AG09309 (cell line): ENCODE results near the gene CLCN3.
"Not testable (repeated sequence)": the region's sequence is repeated elsewhere in the genome, so short reads cannot be mapped to it uniquely, and the experiment has no call there.

ENCODE experiments used
- DNase-seq: peaks from one replicate; pipeline ENCODE4 v3.0.0-alpha.2; 2010; ENCODE audit warnings: low read depth
- H3K4me3 ChIP-seq: 2 replicates; pipeline ENCODE4 v1.5.1; 2011; ENCODE audit warnings: mild to moderate bottlenecking, low read depth, low read length, moderate library complexity; ENCODE audit not compliant: control insufficient read depth
- TF ChIP-seq, protein P1 (sequence below): IDR thresholded peaks from 2 replicates; pipeline ENCODE4 v1.5.1; 2011; ENCODE audit warnings: mild to moderate bottlenecking, low read depth, low read length, inconsistent platforms; ENCODE audit not compliant: insufficient read depth, control insufficient read depth; ENCODE audit errors: missing control alignments

The CLCN3 gene

DNA sequence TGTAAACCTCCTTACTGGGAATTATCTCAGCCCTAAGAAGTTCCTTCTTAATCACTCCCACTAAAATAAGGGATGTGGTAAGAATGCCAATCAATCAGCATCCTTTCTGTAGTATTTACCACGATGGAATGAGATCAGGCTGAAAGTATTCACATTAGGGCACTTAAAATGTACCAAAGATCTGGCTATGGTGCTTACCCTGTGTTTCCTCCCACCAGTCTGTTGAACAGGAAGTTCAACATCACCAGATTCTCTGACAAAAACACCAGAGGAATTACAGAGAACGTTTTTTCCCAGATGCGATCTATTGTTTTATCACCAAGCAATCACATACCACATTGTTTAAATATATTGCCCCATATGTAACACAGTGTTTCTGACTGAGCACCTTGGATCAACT, 2.1 kb upstream of the CLCN3 start:
- DNase-seq = no peak
- TF ChIP-seq, protein P1, sequence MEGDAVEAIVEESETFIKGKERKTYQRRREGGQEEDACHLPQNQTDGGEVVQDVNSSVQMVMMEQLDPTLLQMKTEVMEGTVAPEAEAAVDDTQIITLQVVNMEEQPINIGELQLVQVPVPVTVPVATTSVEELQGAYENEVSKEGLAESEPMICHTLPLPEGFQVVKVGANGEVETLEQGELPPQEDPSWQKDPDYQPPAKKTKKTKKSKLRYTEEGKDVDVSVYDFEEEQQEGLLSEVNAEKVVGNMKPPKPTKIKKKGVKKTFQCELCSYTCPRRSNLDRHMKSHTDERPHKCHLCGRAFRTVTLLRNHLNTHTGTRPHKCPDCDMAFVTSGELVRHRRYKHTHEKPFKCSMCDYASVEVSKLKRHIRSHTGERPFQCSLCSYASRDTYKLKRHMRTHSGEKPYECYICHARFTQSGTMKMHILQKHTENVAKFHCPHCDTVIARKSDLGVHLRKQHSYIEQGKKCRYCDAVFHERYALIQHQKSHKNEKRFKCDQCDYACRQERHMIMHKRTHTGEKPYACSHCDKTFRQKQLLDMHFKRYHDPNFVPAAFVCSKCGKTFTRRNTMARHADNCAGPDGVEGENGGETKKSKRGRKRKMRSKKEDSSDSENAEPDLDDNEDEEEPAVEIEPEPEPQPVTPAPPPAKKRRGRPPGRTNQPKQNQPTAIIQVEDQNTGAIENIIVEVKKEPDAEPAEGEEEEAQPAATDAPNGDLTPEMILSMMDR = no peak
- H3K4me3 ChIP-seq = no peak overlapping the region

DNA sequence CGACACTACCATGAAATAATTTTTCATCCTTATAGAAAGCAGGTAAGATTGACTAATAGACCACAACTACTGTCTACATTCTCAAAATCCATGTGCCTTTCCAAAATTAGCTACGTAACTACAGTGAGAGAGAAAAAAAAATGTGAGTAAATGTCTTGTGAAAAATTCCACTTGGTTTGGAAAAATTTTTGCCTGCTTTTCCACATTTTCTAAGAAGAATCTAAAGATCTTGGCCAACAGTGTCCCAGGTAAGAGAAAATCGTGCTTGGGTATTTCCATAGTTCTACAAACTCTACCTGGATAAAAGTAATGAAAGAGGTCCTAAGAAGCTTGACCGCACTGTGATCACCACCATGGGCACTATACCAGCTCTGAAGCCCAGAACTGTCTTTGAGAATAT, 1.4 kb upstream of the CLCN3 start:
- no peak overlapping the region for H3K4me3 ChIP-seq
- no peak for DNase-seq
- TF ChIP-seq, protein P1 = no peak

DNA sequence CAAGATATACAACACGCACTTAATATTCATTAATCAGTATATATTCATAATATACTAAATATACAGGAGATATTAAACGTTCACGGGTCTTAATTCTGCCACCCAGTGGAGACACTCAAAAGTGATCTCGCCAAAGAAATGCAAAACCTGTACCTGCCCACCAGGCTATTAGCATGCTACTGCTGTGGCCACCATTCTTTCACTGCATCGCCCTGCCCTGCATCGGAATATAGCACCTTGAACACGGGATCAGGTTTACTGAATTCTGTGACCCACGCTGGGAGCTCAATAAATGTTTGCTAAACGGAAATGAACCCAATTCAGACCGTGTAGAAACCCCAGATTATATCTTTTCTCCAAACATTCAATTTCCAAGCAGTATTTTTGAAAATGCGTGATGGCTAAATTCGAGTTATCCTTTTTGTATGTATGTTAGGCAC, 840 bp upstream of the CLCN3 start:
- TF ChIP-seq, protein P1 = peak; percentile 55
- H3K4me3 ChIP-seq = peak overlapping the region; percentile 62
- no peak for DNase-seq

DNA sequence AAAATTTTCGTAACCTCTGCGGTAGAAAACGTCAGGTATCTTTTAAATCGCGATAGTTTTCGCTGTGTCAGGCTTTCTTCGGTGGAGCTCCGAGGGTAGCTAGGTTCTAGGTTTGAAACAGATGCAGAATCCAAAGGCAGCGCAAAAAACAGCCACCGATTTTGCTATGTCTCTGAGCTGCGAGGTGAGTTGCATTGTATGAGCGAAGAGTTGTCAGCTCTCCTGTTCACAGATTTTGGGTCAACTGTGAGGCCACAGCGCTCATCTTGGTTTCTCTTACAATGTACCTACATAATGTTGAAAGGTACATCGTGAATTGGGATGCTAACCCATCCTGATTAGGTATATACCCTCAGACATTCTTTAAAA, 486 bp downstream of the CLCN3 start:
- H3K4me3 ChIP-seq = peak overlapping the region; percentile 62
- no peak for DNase-seq
- TF ChIP-seq, protein P1 = no peak

DNA sequence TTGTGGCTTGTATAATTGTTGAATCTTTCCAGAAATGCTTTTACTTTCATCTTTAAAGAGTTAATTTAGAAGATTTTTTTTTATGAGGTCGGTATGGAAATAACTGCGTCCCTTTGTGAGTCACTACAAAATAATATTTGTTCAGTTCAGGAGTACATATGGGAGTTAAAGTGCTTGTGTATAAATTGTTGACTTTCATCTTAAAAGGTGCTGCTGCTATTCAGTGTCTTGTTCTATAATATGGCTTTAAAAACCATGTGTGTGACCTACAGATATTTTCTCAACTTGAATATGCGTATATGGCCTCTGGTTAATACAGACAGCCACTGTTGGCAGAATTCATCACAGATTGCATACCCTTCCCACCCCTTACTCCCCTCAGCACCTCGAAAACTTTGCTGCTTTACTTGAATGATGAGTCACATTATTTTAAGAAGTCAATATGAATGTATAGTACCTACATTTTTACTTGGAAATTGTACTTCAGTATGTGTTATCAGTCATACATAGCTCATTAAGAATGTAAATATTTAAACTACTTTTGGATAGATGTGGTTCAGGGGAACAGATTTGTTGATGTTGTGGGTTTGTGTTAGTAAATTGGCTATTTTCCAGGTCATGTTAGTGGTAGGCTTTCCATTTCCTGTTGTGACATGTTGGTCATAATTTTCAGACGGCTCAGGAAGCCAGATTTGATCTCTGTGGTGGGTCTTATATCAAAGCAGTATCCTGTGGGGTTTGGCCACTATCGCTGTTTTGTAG, 1.5 kb downstream of the CLCN3 start:
- DNase-seq = no peak
- peak overlapping the region; percentile 62 for H3K4me3 ChIP-seq
- TF ChIP-seq, protein P1 = no peak

DNA sequence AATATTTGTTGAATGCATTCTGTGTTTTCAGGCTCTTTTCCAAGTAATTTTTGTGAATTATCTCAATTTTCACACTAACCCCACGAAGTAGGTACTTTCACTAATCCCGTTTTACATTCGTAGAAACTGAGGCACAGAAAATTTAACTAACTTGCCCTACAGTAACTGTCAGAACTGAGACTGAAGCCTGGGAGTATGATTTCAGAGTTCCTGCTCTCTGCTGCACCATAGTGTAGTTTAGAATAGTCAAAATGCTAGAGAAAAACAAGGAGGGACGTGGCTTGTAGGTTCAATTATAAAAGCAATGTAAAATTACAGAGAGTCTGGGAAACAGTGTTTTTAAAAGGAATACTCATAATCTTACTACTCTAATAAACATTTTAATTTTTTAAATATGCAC, 2.2 kb downstream of the CLCN3 start:
- no peak for DNase-seq
- TF ChIP-seq, protein P1 = no peak
- no peak overlapping the region; the same call in 1 of the 2 replicates for H3K4me3 ChIP-seq

DNA sequence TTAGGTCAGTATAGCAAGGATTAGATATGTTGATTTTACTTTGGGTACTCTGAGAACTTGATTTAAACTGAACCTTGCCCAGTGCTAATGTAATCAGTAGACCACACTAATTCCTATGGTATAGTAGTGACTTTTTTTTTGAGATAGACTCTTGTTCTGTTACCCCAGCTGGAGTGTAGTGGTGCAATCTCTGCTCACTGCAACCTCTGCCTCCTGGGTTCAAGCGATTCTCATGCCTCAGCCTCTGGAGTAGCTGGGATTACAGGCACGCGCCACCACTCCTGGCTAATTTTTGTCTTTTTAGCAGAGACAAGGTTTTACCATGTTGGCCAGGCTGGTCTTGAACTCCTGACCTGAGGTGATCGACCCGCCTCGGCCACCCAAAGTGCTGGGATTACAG, 3.6 kb downstream of the CLCN3 start:
- not testable (repeated sequence) for DNase-seq, H3K4me3 ChIP-seq
